SU-DHL-6 (cell line): ENCODE results near the gene ZMYM4.

Source experiments
- H2AFZ ChIP-seq: fragments of 200-600 bp; sonication (generic); 2 replicates; pipeline ENCODE4 v1.6.1; 2014; ENCODE audit warnings: low read depth, mild to moderate bottlenecking, moderate library complexity, mixed read lengths, antibody characterized with exemption, low read length; ENCODE audit not compliant: severe bottlenecking
- H3F3A ChIP-seq: fragments of 200-600 bp; shearing (Covaris generic); 2 replicates; pipeline ENCODE4 v1.6.0; 2016; ENCODE audit warnings: antibody characterized with exemption, mild to moderate bottlenecking; ENCODE audit not compliant: insufficient read depth
- H3K27ac ChIP-seq: fragments of 200-600 bp; sonication (generic); 2 replicates; pipeline ENCODE4 v1.5.1; 2016; ENCODE audit warnings: low read depth, mild to moderate bottlenecking, low read length, moderate library complexity, mixed read lengths
- H3K27me3 ChIP-seq: fragments of 200-600 bp; sonication (generic), shearing (Covaris generic); 2 replicates; pipeline ENCODE4 v1.6.0; 2014; ENCODE audit warnings: mild to moderate bottlenecking, low read length
- H3K36me3 ChIP-seq: fragments of 200-600 bp; sonication (generic); 2 replicates; pipeline ENCODE4 v1.6.1; 2014; ENCODE audit warnings: mild to moderate bottlenecking, low read length, mixed read lengths
- H3K4me2 ChIP-seq: fragments of 300-600, 200-600 bp; shearing (Covaris generic), sonication (generic); 2 replicates; pipeline ENCODE4 v1.6.0; 2014; ENCODE audit warnings: low read length, low read depth, mild to moderate bottlenecking; ENCODE audit not compliant: poor library complexity, severe bottlenecking
- H3K4me3 ChIP-seq: fragments of 200-600 bp; sonication (generic); 2 replicates; pipeline ENCODE4 v1.5.1; 2014; ENCODE audit warnings: antibody characterized with exemption, low read length, mild to moderate bottlenecking, mixed read lengths; ENCODE audit not compliant: insufficient read depth, poor library complexity, severe bottlenecking
- H3K79me2 ChIP-seq: fragments of 200-600 bp; sonication (generic); 2 replicates; pipeline ENCODE4 v1.6.1; 2014; ENCODE audit warnings: mild to moderate bottlenecking, low read length, moderate library complexity; ENCODE audit not compliant: insufficient read depth
- H3K9ac ChIP-seq: fragments of 200-600 bp; sonication (generic); 2 replicates; pipeline ENCODE4 v1.7.0; 2014; ENCODE audit warnings: mild to moderate bottlenecking, low read length
- H3K9me2 ChIP-seq: fragments of 200-600 bp; sonication (generic); replicated peaks from 2 replicates; pipeline ENCODE4 v1.6.1; 2014; ENCODE audit warnings: low read length; ENCODE audit not compliant: insufficient read depth
- H3K9me3 ChIP-seq: fragments of 200-600 bp; sonication (generic); 2 replicates; pipeline ENCODE4 v1.6.1; 2014; ENCODE audit warnings: low read length, mixed read lengths; ENCODE audit not compliant: insufficient read depth
- H4K20me1 ChIP-seq: fragments of 200-600 bp; sonication (generic); 2 replicates; pipeline ENCODE4 v1.6.1; 2014; ENCODE audit warnings: low read depth, mild to moderate bottlenecking, antibody characterized with exemption, low read length, moderate library complexity, mixed read lengths
- CTCF ChIP-seq: fragments of 200-600 bp; sonication (generic); IDR thresholded peaks from one replicate; pipeline ENCODE4 v1.5.1; 2017; ENCODE audit warnings: antibody characterized with exemption, mild to moderate bottlenecking, low read length, moderate library complexity; ENCODE audit not compliant: insufficient read depth, poor library complexity, severe bottlenecking
- EZH2phosphoT487 ChIP-seq: fragments of 200-600 bp; sonication (generic), shearing (Covaris generic); conservative IDR thresholded peaks from 2 replicates; pipeline ENCODE4 v1.6.1; 2018; ENCODE audit warnings: mild to moderate bottlenecking, antibody characterized with exemption, low read length, moderate library complexity, mixed read lengths

The ZMYM4 gene

GRCh38 chr1:35430762-35431161 is 162.3 kb downstream of the ZMYM4 start:
- Histone ChIP-seq H2AFZ (no peak overlapping the region), H3K9me2 (no peaks in the 10 kb centered on the region), H3K79me2 (no peaks in the 10 kb centered on the region), H3K36me3 (no peaks in the 10 kb centered on the region), H3K27ac (no peak overlapping the region), H3K9ac (no peak overlapping the region), H3K27me3 (no peaks in the 10 kb centered on the region), H3K4me2 (no peak overlapping the region), H4K20me1 (no peaks in the 10 kb centered on the region), H3K9me3 (no peaks in the 10 kb centered on the region), H3F3A (peaks cover 5% of the 10 kb centered on the region; the same call in 1 of the 2 replicates), H3K4me3 (no peak overlapping the region)
- TF ChIP-seq CTCF (no peak), EZH2phosphoT487 (no peak)

GRCh38 chr1:35431173-35431599 is 162.7 kb downstream of the ZMYM4 start:
- H3K27me3 ChIP-seq, result no peaks in the 10 kb centered on the region
- no peak overlapping the region for H3K9ac ChIP-seq
- H2AFZ ChIP-seq, result no peak overlapping the region
- no peaks in the 10 kb centered on the region for H4K20me1 ChIP-seq
- H3K4me3 ChIP-seq, result no peak overlapping the region
- no peaks in the 10 kb centered on the region for H3K9me2 ChIP-seq
- TF ChIP-seq CTCF (no peak), EZH2phosphoT487 (no peak)
- no peaks in the 10 kb centered on the region for H3K9me3 ChIP-seq
- H3K79me2 ChIP-seq, result no peaks in the 10 kb centered on the region
- no peak overlapping the region for H3K27ac ChIP-seq
- H3K36me3 ChIP-seq, result no peaks in the 10 kb centered on the region
- H3K4me2 ChIP-seq, result no peak overlapping the region
- peaks cover under 1% of the 10 kb centered on the region; the same call in 1 of the 2 replicates for H3F3A ChIP-seq

- Histone ChIP-seq H3K36me3 (no peaks in the 10 kb centered on the region), H2AFZ (no peak overlapping the region), H3K27me3 (no peaks in the 10 kb centered on the region), H3F3A (no peaks in the 10 kb centered on the region), H3K4me3 (no peak overlapping the region), H3K9me3 (no peaks in the 10 kb centered on the region), H4K20me1 (no peaks in the 10 kb centered on the region), H3K9me2 (no peaks in the 10 kb centered on the region), H3K27ac (no peak overlapping the region), H3K4me2 (no peak overlapping the region), H3K9ac (no peak overlapping the region), H3K79me2 (no peaks in the 10 kb centered on the region)
- TF ChIP-seq EZH2phosphoT487, result no peak
- TF ChIP-seq CTCF, result no peak
These were observed 163.7 kb downstream of the ZMYM4 start for GRCh38 chr1:35432231-35432630.

GRCh38 chr1:35433714-35434113 is 165.2 kb downstream of the ZMYM4 start:
- no peak overlapping the region for H3K4me3 ChIP-seq
- no peak overlapping the region for H2AFZ ChIP-seq

More at GRCh38 chr1:35433714-35434113, 165.2 kb downstream of the ZMYM4 start:
- H3K9ac ChIP-seq, result no peak overlapping the region
- H3K9me3 ChIP-seq, result no peaks in the 10 kb centered on the region
- H4K20me1 ChIP-seq, result no peaks in the 10 kb centered on the region
- no peaks in the 10 kb centered on the region for H3F3A ChIP-seq
- no peaks in the 10 kb centered on the region for H3K9me2 ChIP-seq
- no peaks in the 10 kb centered on the region for H3K79me2 ChIP-seq
- no peaks in the 10 kb centered on the region for H3K36me3 ChIP-seq
- no peak overlapping the region for H3K4me2 ChIP-seq
- H3K27ac ChIP-seq, result no peak overlapping the region
- no peaks in the 10 kb centered on the region for H3K27me3 ChIP-seq
- TF ChIP-seq EZH2phosphoT487, result no peak
- no peak for TF ChIP-seq CTCF
